Measurements from ENCODE around the gene SRSF9. TPM values are rescaled to one million over a fixed set of nuclear protein-coding genes. Genes with fewer than 3 reads are reported as not detected.

The SRSF9 gene
- total and polyA plus RNA-seq, 2 of the 13 experiments (the other 11 are each of a cell fraction or from before 2014, with no cell fraction given), result 125 to 144 TPM

DNA sequence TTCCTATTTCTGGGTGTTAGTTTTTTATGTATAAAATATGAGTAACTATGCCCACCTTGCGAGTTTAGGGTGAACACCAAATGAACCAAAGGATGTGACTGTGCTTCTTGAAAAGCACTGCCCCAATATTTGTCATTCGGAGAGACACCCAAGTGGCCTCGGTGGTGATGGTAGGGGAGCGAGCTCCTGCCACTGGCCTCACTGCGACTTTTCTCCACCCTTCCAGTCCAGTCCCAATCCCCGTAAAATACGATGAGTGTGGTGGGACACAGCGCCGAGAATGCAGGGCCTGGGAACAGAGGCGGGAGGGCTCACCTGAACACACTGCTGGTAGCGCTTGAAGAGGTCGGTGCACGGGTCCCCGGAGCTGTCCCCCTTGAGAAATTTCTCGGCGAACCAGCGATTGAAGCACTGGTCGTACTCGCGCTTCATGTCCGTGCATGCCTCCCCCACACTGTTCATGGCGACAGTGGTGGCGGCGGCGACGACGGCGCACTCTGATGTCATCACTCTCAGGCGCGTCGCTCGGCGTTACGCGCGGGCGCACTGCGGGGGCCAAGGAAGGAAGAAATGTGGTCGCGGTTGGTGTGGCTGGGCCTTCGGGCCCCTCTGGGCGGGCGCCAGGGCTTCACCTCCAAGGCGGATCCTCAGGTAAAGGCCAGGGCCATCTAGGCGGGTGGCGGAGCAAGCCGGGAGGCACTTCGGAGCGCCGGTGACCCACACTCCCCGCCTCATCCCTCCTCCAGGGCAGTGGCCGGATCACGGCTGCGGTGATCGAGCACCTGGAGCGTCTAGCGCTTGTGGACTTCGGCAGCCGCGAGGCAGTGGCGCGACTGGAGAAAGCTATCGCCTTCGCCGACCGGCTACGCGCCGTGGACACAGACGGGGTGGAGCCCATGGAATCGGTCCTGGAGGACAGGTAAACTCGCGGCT is 23.4 kb downstream of the SRSF9 start, which contains the start of the genes GATC and TRIAP1 (continued):
- TF ChIP-seq, protein P1, sequence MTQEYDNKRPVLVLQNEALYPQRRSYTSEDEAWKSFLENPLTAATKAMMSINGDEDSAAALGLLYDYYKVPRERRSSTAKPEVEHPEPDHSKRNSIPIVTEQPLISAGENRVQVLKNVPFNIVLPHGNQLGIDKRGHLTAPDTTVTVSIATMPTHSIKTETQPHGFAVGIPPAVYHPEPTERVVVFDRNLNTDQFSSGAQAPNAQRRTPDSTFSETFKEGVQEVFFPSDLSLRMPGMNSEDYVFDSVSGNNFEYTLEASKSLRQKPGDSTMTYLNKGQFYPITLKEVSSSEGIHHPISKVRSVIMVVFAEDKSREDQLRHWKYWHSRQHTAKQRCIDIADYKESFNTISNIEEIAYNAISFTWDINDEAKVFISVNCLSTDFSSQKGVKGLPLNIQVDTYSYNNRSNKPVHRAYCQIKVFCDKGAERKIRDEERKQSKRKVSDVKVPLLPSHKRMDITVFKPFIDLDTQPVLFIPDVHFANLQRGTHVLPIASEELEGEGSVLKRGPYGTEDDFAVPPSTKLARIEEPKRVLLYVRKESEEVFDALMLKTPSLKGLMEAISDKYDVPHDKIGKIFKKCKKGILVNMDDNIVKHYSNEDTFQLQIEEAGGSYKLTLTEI (CRISPR knock-in tag; conservative IDR thresholded peaks at IDR 0.05), result no peak
- TF ChIP-seq ZIK1 (CRISPR knock-in tag; IDR thresholded peaks at IDR 0.05; ENCODE audit: borderline replicate concordance, low read depth), result peak; percentile 94
- peak; percentile 43; the same call in 1 of the 2 replicates for TF ChIP-seq PPARG (CRISPR knock-in tag; conservative IDR thresholded peaks at IDR 0.05)
- no peak for TF ChIP-seq SCMH1 (CRISPR knock-in tag; IDR thresholded peaks at IDR 0.05; ENCODE audit: borderline replicate concordance)
- peak; percentile 58; the same call in 1 of the 2 replicates for TF ChIP-seq ZNF747 (CRISPR knock-in tag; IDR thresholded peaks at IDR 0.05; ENCODE audit: borderline replicate concordance)
- peak; percentile 89 for TF ChIP-seq TBX2 (CRISPR knock-in tag; IDR thresholded peaks at IDR 0.05; ENCODE audit: borderline replicate concordance)
- TF ChIP-seq, protein P2, sequence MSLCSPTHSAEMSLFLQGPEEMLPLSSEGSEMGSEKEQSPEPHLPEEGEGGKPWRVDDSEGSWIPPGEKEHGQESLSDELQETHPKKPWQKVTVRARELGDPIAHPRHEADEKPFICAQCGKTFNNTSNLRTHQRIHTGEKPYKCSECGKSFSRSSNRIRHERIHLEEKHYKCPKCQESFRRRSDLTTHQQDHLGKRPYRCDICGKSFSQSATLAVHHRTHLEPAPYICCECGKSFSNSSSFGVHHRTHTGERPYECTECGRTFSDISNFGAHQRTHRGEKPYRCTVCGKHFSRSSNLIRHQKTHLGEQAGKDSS (CRISPR knock-in tag; IDR thresholded peaks at IDR 0.05; ENCODE audit: borderline replicate concordance, low read depth), result peak; percentile 97; the same call in 1 of the 2 replicates
- TF ChIP-seq NFATC3 (CRISPR knock-in tag; IDR thresholded peaks at IDR 0.05), result no peak
- peak; percentile 98 for TF ChIP-seq MXD4 (CRISPR knock-in tag; IDR thresholded peaks at IDR 0.05)
- peak; percentile 38 for TF ChIP-seq HNRNPK (IDR thresholded peaks at IDR 0.05; ENCODE audit: low read depth, low read length, poor library complexity, severe bottlenecking)
- TF ChIP-seq NFIC (IDR thresholded peaks at IDR 0.05; ENCODE audit: low read length), result no peak
- TF ChIP-seq, protein P3, sequence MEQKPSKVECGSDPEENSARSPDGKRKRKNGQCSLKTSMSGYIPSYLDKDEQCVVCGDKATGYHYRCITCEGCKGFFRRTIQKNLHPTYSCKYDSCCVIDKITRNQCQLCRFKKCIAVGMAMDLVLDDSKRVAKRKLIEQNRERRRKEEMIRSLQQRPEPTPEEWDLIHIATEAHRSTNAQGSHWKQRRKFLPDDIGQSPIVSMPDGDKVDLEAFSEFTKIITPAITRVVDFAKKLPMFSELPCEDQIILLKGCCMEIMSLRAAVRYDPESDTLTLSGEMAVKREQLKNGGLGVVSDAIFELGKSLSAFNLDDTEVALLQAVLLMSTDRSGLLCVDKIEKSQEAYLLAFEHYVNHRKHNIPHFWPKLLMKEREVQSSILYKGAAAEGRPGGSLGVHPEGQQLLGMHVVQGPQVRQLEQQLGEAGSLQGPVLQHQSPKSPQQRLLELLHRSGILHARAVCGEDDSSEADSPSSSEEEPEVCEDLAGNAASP (CRISPR knock-in tag; IDR thresholded peaks at IDR 0.05; ENCODE audit: borderline replicate concordance), result peak; percentile 82
- TF ChIP-seq, protein P4, sequence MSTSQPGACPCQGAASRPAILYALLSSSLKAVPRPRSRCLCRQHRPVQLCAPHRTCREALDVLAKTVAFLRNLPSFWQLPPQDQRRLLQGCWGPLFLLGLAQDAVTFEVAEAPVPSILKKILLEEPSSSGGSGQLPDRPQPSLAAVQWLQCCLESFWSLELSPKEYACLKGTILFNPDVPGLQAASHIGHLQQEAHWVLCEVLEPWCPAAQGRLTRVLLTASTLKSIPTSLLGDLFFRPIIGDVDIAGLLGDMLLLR (CRISPR knock-in tag; IDR thresholded peaks at IDR 0.05), result peak; percentile 79
- TF ChIP-seq, protein P5, sequence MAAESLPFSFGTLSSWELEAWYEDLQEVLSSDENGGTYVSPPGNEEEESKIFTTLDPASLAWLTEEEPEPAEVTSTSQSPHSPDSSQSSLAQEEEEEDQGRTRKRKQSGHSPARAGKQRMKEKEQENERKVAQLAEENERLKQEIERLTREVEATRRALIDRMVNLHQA (CRISPR knock-in tag; IDR thresholded peaks at IDR 0.05), result no peak
- TF ChIP-seq, protein P6, sequence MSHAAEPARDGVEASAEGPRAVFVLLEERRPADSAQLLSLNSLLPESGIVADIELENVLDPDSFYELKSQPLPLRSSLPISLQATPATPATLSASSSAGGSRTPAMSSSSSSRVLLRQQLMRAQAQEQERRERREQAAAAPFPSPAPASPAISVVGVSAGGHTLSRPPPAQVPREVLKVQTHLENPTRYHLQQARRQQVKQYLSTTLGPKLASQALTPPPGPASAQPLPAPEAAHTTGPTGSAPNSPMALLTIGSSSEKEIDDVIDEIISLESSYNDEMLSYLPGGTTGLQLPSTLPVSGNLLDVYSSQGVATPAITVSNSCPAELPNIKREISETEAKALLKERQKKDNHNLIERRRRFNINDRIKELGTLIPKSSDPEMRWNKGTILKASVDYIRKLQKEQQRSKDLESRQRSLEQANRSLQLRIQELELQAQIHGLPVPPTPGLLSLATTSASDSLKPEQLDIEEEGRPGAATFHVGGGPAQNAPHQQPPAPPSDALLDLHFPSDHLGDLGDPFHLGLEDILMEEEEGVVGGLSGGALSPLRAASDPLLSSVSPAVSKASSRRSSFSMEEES (CRISPR knock-in tag; IDR thresholded peaks at IDR 0.05), result peak; percentile 65
- TF ChIP-seq ZNF530 (CRISPR knock-in tag; IDR thresholded peaks at IDR 0.05; ENCODE audit: low read depth), result no peak
- TF ChIP-seq JUND (CRISPR knock-in tag; IDR thresholded peaks at IDR 0.05), result peak; percentile 16; the same call in 1 of the 2 replicates
- TF ChIP-seq, protein P7, sequence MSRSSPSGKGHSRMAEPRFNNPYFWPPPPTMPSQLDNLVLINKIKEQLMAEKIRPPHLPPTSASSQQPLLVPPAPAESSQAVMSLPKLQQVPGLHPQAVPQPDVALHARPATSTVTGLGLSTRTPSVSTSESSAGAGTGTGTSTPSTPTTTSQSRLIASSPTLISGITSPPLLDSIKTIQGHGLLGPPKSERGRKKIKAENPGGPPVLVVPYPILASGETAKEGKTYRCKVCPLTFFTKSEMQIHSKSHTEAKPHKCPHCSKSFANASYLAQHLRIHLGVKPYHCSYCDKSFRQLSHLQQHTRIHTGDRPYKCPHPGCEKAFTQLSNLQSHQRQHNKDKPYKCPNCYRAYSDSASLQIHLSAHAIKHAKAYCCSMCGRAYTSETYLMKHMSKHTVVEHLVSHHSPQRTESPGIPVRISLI (CRISPR knock-in tag; IDR thresholded peaks at IDR 0.05; ENCODE audit: borderline replicate concordance), result peak; percentile 77; the same call in 1 of the 2 replicates
- peak; percentile 80 for TF ChIP-seq ZNF546 (CRISPR knock-in tag; conservative IDR thresholded peaks at IDR 0.05)

All from HepG2 (cell line).